Measurements from ENCODE around the gene AGBL4.

DNA sequence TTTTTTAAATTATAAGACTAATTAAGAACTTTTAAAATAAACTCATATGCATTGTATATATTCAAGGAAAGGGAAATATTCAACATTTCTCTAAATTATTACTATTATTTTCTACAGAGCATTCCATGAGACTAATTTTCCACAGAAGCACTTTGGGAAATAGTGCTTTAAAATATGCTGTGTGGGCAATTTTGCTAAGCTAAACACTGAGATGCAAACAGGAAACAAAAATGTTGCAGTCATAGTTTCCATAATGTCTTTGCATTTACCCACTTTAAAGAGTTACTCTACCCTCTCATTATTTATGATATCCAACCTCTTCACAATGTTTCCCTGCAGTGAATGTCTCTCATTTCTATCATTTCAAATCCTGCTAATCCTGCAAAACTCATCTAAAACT is 977.4 kb downstream of the AGBL4 start:
- TF ChIP-seq CTCF (IDR thresholded peaks at IDR 0.05; ENCODE audit: low read length), result no peak
- no peak for TF ChIP-seq EZH2 (IDR thresholded peaks at IDR 0.05; ENCODE audit: borderline replicate concordance, low read length)

All from OCI-LY1 (cell line).